ENCODE measurements around the gene SLC40A1. TPM values are rescaled to one million over a fixed set of nuclear protein-coding genes. Genes with fewer than 3 reads are reported as not detected.

SLC40A1 gene
- total and polyA plus RNA-seq, 2 of the 8 experiments (the other 6 are each of a cell fraction or from before 2014, with no cell fraction given), result 0.03 TPM; not detected in 1

DNA sequence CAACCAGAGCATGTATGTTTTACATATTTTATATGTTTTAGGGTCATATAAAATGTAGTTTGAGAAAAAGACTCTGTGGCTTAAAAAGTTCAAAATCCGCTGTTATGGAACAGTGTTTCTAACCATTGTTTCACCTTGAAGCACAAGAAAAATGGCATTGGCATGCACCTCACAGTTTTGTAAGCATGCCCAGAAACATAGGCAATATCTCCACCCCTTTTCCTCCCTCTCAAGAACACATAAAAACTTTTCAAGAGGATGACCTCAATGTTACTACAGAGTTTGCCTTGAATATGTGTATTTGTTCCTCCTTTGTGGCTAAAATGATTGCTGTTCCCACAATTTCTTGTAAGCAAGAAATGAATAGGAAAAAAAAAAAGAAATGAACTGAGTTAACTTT, 29.3 kb upstream of the SLC40A1 start (continued):
- no peak for TF ChIP-seq HDAC2 (IDR thresholded peaks at IDR 0.05; ENCODE audit: borderline replicate concordance in 1 of 2, low read depth in 2 of 2, low read length in 2 of 2)
- TF ChIP-seq, protein P1, sequence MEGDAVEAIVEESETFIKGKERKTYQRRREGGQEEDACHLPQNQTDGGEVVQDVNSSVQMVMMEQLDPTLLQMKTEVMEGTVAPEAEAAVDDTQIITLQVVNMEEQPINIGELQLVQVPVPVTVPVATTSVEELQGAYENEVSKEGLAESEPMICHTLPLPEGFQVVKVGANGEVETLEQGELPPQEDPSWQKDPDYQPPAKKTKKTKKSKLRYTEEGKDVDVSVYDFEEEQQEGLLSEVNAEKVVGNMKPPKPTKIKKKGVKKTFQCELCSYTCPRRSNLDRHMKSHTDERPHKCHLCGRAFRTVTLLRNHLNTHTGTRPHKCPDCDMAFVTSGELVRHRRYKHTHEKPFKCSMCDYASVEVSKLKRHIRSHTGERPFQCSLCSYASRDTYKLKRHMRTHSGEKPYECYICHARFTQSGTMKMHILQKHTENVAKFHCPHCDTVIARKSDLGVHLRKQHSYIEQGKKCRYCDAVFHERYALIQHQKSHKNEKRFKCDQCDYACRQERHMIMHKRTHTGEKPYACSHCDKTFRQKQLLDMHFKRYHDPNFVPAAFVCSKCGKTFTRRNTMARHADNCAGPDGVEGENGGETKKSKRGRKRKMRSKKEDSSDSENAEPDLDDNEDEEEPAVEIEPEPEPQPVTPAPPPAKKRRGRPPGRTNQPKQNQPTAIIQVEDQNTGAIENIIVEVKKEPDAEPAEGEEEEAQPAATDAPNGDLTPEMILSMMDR (IDR thresholded peaks at IDR 0.05; ENCODE audit: control extremely low read depth in 1 of 3, insufficient read depth in 1 of 3, low read depth in 1 of 3, low read length in 3 of 3), result no peak
- TF ChIP-seq BRCA1 (IDR thresholded peaks at IDR 0.05; ENCODE audit: low read depth, low read length), result no peak
- no peak for TF ChIP-seq RNF2 (IDR thresholded peaks at IDR 0.05; ENCODE audit: borderline replicate concordance, low read depth, low read length, missing control alignments, poor library complexity, severe bottlenecking)
- no peak for TF ChIP-seq SIN3A (conservative IDR thresholded peaks at IDR 0.05 in 1 of 2, IDR thresholded peaks at IDR 0.05 in 1 of 2; ENCODE audit: low read depth in 1 of 2, low read length in 2 of 2)

Measured in H1 (cell line).